SW 1271 (cell line): Measurements from ENCODE around the gene DUSP9.

ENCODE experiments used
- DNase-seq, 2 experiments: peaks; one replicate each; lab custom pipeline; 2025; lab: John Stamatoyannopoulos, UW

Gene DUSP9

GRCh38 chrX:153622661-153623309 lies 24.2 kb upstream of the DUSP9 start:
- no peak for DNase-seq

DNA sequence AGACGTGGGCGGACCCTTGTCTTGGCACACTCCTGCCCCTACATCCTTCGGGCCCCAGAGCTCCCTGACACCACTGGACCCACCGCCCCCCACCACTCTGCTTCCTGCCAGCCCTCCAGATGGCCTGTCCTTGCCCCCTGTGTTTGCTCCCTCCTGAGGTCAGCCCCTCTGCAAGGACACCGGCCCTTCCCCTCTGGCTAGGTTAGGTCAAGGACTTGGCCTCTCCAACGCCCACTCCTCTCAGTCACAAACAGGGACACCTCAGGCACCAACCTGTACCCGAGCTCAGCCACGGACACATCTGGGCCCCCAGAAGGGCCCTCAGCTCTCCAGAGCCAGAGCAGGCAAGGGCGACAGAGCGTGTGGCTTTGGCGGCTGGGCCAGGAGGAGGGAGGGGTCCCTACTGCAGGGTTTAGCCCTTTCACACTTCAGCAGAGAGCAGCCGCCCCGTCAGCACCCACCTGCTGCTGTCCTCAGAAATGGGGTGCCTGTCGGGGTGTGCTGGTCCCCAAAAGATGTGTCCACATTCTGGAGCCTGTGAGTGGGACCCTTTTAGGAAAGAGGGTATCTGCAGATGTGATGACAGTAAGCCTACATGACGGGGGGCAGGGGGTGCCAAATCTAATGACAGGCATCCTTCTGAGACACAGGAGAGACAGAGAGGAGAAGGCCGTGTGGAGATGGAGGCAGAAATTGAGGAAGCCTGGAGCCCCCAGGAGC lies 23.5 kb upstream of the DUSP9 start:
- DNase-seq = no peak

- no peak for DNase-seq
These were observed 22.6 kb upstream of the DUSP9 start for GRCh38 chrX:153624196-153625091.

- no peak for DNase-seq
These were observed 21.6 kb upstream of the DUSP9 start for GRCh38 chrX:153625271-153626024.

GRCh38 chrX:153626025-153626633 lies 20.9 kb upstream of the DUSP9 start:
- no peak for DNase-seq

DNA sequence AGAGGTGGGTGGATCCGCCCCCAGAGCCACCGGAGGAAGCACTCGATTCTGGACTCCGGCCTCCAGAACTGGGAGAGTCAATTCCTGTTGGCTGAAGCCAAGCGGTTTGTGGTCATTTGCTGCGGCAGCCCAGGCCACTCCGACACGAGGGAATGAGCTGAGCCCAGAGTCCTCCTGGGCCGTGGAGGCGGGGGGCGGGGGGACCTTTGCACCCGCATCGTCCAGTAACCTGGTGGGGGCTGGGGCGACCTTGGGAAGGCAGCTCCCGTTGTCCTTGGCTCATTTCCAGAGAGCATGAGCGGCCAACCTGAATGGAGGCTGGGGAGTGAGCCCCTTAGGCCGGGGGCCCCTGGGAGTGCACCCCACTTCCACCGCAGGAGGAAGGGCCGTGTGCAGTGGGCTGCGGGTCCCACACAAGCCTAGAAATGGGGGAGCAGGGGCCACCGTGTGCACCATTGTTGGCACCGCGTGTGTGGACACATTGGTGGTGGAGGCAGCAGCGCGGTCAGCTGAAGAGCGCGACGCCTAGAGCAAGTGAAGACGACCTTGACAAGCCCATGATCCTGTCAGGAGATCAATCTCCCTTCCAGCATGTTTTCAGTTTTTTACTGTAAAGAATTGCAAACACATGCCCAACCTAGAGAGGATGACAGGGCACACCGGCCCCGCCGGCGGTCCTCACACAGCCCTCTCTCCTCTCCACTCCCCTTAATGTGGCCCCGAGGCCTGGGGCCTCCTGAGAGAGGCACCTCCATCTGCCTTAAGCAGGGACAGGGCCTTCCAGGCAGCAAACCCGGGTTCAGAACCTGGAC lies 19.9 kb upstream of the DUSP9 start:
- no peak for DNase-seq

DNA sequence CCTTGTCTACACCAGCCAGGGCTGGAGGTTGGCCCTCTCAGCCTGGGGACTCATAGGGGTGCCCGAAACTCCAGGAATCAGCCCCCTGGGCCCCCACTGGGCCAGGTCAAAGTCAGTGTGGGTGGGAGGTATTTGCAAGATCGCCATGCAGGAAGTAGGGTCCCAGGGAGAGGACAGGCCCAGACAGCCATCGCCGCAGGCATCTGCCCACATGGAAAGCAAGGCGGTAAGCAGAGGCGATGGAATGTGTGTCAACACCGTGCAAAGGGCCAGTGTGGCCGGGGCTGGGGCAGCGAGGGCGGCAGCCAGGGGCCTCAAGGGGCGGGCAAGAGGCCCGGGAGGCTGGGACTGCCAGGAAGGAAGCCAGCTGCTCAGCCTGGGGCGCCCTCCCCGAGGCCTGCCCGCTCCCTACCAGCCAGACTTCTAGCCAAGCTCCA lies 19.3 kb upstream of the DUSP9 start:
- DNase-seq = no peak

- DNase-seq = no peak
These were observed 18.9 kb upstream of the DUSP9 start for GRCh38 chrX:153628129-153628528.

DNA sequence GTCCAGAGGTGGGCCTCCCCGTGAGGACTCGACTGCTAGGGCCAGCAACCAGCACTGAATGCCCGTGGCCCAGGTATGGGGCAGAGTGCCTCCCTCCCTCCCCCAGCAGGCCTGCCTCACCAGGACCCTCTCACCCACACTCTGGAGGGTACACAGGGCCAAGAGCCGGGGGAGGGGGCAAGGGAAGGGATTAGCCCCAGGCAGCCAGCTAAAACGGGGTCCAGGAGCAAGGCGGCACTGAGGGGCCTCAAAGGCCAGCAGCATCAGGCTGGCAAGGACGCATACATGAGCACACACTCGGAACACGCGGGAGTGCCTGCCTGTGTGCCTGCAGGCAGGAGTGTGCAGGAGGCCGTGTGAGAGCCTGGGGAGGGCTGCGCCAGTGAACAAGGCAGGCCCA lies 18.3 kb upstream of the DUSP9 start:
- DNase-seq = no peak

- no peak for DNase-seq
These were observed 15.7 kb upstream of the DUSP9 start for GRCh38 chrX:153631346-153631745.

- DNase-seq = no peak
These were observed 15.0 kb upstream of the DUSP9 start for GRCh38 chrX:153631907-153632594.

- DNase-seq = no peak
These were observed 14.4 kb upstream of the DUSP9 start for GRCh38 chrX:153632595-153632946.

DNA sequence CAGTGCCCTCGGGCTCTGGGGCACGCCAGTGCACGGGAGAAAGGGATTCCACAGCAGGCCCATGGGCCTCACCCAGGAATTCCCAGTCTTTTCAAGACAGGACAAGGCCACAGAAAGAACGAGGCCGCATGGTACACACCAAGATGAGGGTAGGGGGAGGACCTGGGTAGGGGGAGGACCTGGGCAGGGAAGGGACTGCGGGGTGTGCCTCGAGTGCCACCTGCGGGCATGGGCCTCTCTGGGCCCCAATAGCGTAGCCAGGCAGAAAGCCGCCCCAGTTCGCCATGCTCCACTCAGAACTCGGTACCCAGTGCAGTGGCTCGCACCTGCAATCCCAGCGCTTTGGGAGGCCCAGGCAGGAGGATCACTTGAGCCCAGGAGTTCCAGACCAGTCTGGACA lies 14.0 kb upstream of the DUSP9 start:
- DNase-seq = no peak

- no peak for DNase-seq
These were observed 13.3 kb upstream of the DUSP9 start for GRCh38 chrX:153633607-153634180.

GRCh38 chrX:153634236-153634635 lies 12.8 kb upstream of the DUSP9 start:
- DNase-seq = no peak

- DNase-seq = no peak
These were observed 12.2 kb upstream of the DUSP9 start for GRCh38 chrX:153634832-153635231.

- no peak for DNase-seq
These were observed 11.6 kb upstream of the DUSP9 start for GRCh38 chrX:153635388-153635787.

DNA sequence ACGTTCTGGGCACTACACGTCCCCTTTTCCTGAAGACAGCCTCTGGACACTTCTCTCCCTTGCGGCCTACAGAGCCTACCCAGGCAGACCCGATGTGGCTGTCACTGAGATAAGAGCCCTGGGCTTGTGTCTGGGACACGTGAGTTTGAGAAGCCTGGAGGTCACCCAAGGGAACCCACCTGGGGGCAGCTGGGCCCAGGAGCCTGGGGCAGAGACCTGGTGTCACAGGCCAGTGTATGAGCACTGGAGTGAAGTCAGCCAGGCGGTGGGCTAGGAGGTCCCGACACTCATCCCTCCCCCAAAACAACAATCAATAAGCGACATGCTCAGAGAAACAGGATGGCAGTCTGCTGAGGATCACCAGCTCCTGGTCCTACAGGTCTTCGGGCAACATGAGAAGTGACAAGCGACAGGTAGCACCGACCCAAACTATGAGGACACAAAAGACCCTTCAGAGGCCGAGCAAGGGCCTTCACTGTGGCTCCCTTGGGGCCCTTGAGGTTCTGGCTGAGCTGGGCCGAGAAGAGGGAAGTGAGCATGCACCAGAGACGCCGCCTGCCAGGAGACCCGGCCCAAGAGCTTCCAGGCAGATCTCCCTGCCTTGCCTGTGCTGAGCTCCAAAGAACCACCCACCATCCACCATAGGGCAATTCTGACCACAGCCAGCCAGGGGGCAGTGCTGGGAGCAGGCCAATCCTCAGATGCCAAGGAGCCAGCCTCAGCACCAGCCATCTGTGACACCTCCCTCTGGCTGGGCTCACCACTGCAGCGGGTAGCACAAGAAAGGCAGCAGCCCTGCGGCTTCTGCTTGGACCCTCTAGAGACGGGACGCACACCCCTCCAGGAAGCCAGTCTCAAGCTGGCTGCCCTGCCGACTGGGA lies 11.0 kb upstream of the DUSP9 start:
- DNase-seq = peak in 1 of 2 experiments; percentile 46

- no peak for DNase-seq
These were observed 10.3 kb upstream of the DUSP9 start for GRCh38 chrX:153636716-153637115.
